OCI-LY1 (cell line): Measurements from ENCODE around the gene NEIL1.
"Not testable (repeated sequence)": the region's sequence is repeated elsewhere in the genome, so short reads cannot be mapped to it uniquely, and the experiment has no call there.

Experiments
- H2AFZ ChIP-seq: fragments of 200-600 bp; sonication (generic), shearing (Covaris generic); 2 replicates; pipeline ENCODE4 v1.6.0; 2014; ENCODE audit warnings: antibody characterized with exemption, mild to moderate bottlenecking, low read length
- H3F3A ChIP-seq: fragments of 200-600 bp; sonication (generic), shearing (Covaris generic); 2 replicates; pipeline ENCODE4 v1.6.0; 2014; ENCODE audit warnings: mild to moderate bottlenecking, antibody characterized with exemption, low read length, moderate library complexity; ENCODE audit not compliant: insufficient read depth
- H3K27ac ChIP-seq: fragments of 200-600 bp; sonication (generic); 2 replicates; pipeline ENCODE4 v1.5.1; 2014; ENCODE audit warnings: low read length, mixed run types, mild to moderate bottlenecking, low read depth; ENCODE audit not compliant: poor library complexity, severe bottlenecking
- H3K27me3 ChIP-seq: fragments of 200-600 bp; sonication (generic); 2 replicates; pipeline ENCODE4 v1.6.0; 2014; ENCODE audit warnings: antibody characterized with exemption, mild to moderate bottlenecking, low read length, moderate library complexity; ENCODE audit not compliant: insufficient read depth
- H3K36me3 ChIP-seq: fragments of 200-600 bp; sonication (generic); 2 replicates; pipeline ENCODE4 v1.6.1; 2014; ENCODE audit warnings: mild to moderate bottlenecking, antibody characterized with exemption, low read length, moderate library complexity, mixed read lengths; ENCODE audit not compliant: insufficient read depth
- H3K4me1 ChIP-seq: fragments of 200-600 bp; sonication (generic); 2 replicates; pipeline ENCODE4 v1.5.1; 2014; ENCODE audit warnings: mild to moderate bottlenecking, low read length, moderate library complexity; ENCODE audit not compliant: insufficient read depth, severe bottlenecking
- H3K4me2 ChIP-seq: fragments of 200-600 bp; sonication (generic), shearing (Covaris generic); 2 replicates; pipeline ENCODE4 v1.6.1; 2014; ENCODE audit warnings: low read length
- H3K4me3 ChIP-seq: fragments of 200-600 bp; sonication (generic); 2 replicates; pipeline ENCODE4 v1.5.1; 2014; ENCODE audit warnings: low read length, low read depth, mild to moderate bottlenecking, mixed read lengths; ENCODE audit not compliant: poor library complexity, severe bottlenecking
- H3K79me2 ChIP-seq: fragments of 200-600 bp; shearing (Covaris generic); 2 replicates; pipeline ENCODE4 v1.6.1; 2016; ENCODE audit warnings: mixed run types, low read length, mixed read lengths; ENCODE audit not compliant: insufficient read depth
- H3K9ac ChIP-seq: fragments of 200-600 bp; sonication (generic), shearing (Covaris generic); 2 replicates; pipeline ENCODE4 v1.6.1; 2014; ENCODE audit warnings: mild to moderate bottlenecking, low read length, mixed read lengths
- H3K9me2 ChIP-seq: fragments of 200-600 bp; sonication (generic), shearing (Covaris generic); 2 replicates; pipeline ENCODE4 v1.6.1; 2014; ENCODE audit warnings: low read depth, mild to moderate bottlenecking, low read length, mixed read lengths
- H3K9me3 ChIP-seq: fragments of 200-600 bp; shearing (Covaris generic); 2 replicates; pipeline ENCODE4 v1.6.1; 2014; ENCODE audit warnings: low read length, mixed read lengths
- H4K20me1 ChIP-seq: fragments of 200-600 bp; sonication (generic), shearing (Covaris generic); 2 replicates; pipeline ENCODE4 v1.6.0; 2016; ENCODE audit warnings: mild to moderate bottlenecking, low read length; ENCODE audit not compliant: insufficient read depth
- CTCF ChIP-seq: fragments of 200-600 bp; sonication (generic), shearing (Covaris generic); IDR thresholded peaks from 2 replicates; pipeline ENCODE4 v1.5.1; 2017; ENCODE audit warnings: mild to moderate bottlenecking, antibody characterized with exemption, low read length, moderate library complexity, mixed read lengths
- EZH2 ChIP-seq: fragments of 200-600 bp; sonication (generic), shearing (Covaris generic); IDR thresholded peaks from 2 replicates; pipeline ENCODE4 v1.8.0; 2017; ENCODE audit warnings: borderline replicate concordance, mixed run types, mild to moderate bottlenecking, antibody characterized with exemption, low read length, moderate library complexity, mixed read lengths

Gene NEIL1

GRCh38 chr15:75339531-75340240, 7.2 kb upstream of the NEIL1 start:
- no peak for TF ChIP-seq EZH2
- no peak for TF ChIP-seq CTCF
- H3K27me3 ChIP-seq = no peaks in the 10 kb centered on the region
- H3K36me3 ChIP-seq = peaks cover 17% of the 10 kb centered on the region; the same call in 1 of the 2 replicates
- H2AFZ ChIP-seq = no peak overlapping the region
- H4K20me1 ChIP-seq = no peaks in the 10 kb centered on the region
- H3K27ac ChIP-seq = no peak overlapping the region
- H3K79me2 ChIP-seq = no peaks in the 10 kb centered on the region
- H3K4me1 ChIP-seq = peaks cover 23% of the 10 kb centered on the region
- no peaks in the 10 kb centered on the region for H3K9me3 ChIP-seq
- H3K9ac ChIP-seq = no peak overlapping the region
- H3K9me2 ChIP-seq = no peaks in the 10 kb centered on the region
- H3K4me3 ChIP-seq = no peak overlapping the region
- no peaks in the 10 kb centered on the region for H3F3A ChIP-seq
- no peak overlapping the region for H3K4me2 ChIP-seq

- no peak overlapping the region for H3K9ac ChIP-seq
- peaks cover 17% of the 10 kb centered on the region; the same call in 1 of the 2 replicates for H3K36me3 ChIP-seq
- H2AFZ ChIP-seq = no peak overlapping the region
- H3K9me3 ChIP-seq = no peaks in the 10 kb centered on the region
- no peak overlapping the region for H3K4me2 ChIP-seq
- H3K9me2 ChIP-seq = no peaks in the 10 kb centered on the region
- no peaks in the 10 kb centered on the region for H3K27me3 ChIP-seq
- H4K20me1 ChIP-seq = no peaks in the 10 kb centered on the region
- TF ChIP-seq EZH2 (no peak), CTCF (no peak)
- H3K4me3 ChIP-seq = no peak overlapping the region
- H3K79me2 ChIP-seq = no peaks in the 10 kb centered on the region
- H3F3A ChIP-seq = no peaks in the 10 kb centered on the region
- no peak overlapping the region for H3K27ac ChIP-seq
- peaks cover 29% of the 10 kb centered on the region for H3K4me1 ChIP-seq
Observed at GRCh38 chr15:75342221-75342620, 4.6 kb upstream of the NEIL1 start.

DNA sequence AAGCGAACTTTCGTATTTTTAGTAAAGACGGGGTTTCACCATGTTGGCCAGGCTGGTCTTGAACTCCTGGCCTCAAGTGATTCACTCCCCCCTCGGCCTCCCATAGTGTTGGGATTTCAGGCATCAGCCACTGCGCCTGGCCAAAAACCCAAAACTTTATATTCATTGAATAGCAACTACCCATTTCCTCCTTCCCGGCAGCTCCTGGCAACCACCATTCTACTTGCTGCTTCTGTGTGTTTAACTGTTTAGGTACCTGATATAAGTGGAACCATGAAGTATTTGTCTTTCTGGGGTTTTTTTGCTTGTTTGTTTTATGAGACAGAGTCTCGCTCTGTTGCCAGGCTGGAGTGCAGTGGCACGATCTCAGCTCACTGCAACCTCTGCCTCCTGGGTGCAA, 2.9 kb upstream of the NEIL1 start:
- H2AFZ ChIP-seq, H3F3A ChIP-seq, H3K9me2 ChIP-seq, H3K4me3 ChIP-seq, H3K79me2 ChIP-seq, H3K27me3 ChIP-seq, H3K9me3 ChIP-seq, H3K27ac ChIP-seq, H4K20me1 ChIP-seq, H3K9ac ChIP-seq, H3K4me2 ChIP-seq: not testable (repeated sequence)
- peaks cover 22% of the 10 kb centered on the region for H3K36me3 ChIP-seq
- peaks cover 36% of the 10 kb centered on the region for H3K4me1 ChIP-seq
